HepG2 (cell line): Measurements from ENCODE around the gene XKR7. TPM values are rescaled to one million over a fixed set of nuclear protein-coding genes. Genes with fewer than 3 reads are reported as not detected.

ENCODE experiments used
- MEIS2 ChIP-seq: sonication (generic); formaldehyde crosslinking; IDR thresholded peaks from 2 replicates; pipeline ENCODE4 v1.9.0; 2021; ENCODE audit warnings: mild to moderate bottlenecking, missing genetic modification reagents
- MYC ChIP-seq: sonication (generic); formaldehyde crosslinking; IDR thresholded peaks from 2 replicates; pipeline ENCODE4 v1.9.0; 2021; ENCODE audit warnings: missing genetic modification reagents, borderline replicate concordance
- PCBP1 ChIP-seq: fragments of 200-400 bp; formaldehyde crosslinking; IDR thresholded peaks from 2 replicates; pipeline ENCODE4 v1.6.1; 2017; ENCODE audit warnings: mild to moderate bottlenecking, low read depth, low read length, borderline replicate concordance
- TCF7 ChIP-seq: sonication (generic); IDR thresholded peaks from 2 replicates; pipeline ENCODE4 v1.6.1; 2016; ENCODE audit warnings: antibody characterized with exemption, low read depth
- ZFY ChIP-seq: sonication (generic); formaldehyde crosslinking; IDR thresholded peaks from 2 replicates; pipeline ENCODE4 v1.4.0; 2020; ENCODE audit warnings: missing genetic modification reagents
- ZNF235 ChIP-seq: sonication (generic); formaldehyde crosslinking; IDR thresholded peaks from 2 replicates; pipeline ENCODE4 v1.8.1; 2023; ENCODE audit warnings: mild to moderate bottlenecking, missing genetic modification reagents, borderline replicate concordance
- ZNF274 ChIP-seq: sonication (generic); formaldehyde crosslinking; IDR thresholded peaks from 2 replicates; pipeline ENCODE4 v1.5.1; 2020; ENCODE audit warnings: mild to moderate bottlenecking, missing genetic modification reagents
- ZNF607 ChIP-seq: sonication (generic); formaldehyde crosslinking; IDR thresholded peaks from 2 replicates; pipeline ENCODE4 v1.5.1; 2020; ENCODE audit warnings: missing genetic modification reagents, mild to moderate bottlenecking, borderline replicate concordance
- ZNF883 ChIP-seq: sonication (generic); formaldehyde crosslinking; IDR thresholded peaks from 2 replicates; pipeline ENCODE4 v1.5.1; 2020; ENCODE audit warnings: mild to moderate bottlenecking, missing genetic modification reagents; ENCODE audit errors: not compliant biosample characterization
- ZNF891 ChIP-seq: sonication (generic); formaldehyde crosslinking; IDR thresholded peaks from 2 replicates; pipeline ENCODE4 v1.5.0; 2020; ENCODE audit warnings: mild to moderate bottlenecking, missing genetic modification reagents
- polyA plus RNA-seq, 8 experiments: library from polyadenylated mRNA; depleted of rRNA in 3 of 8; stranded (reverse) in 7 of 8; unstranded in 1 of 8; fragments of >200 nt; fragmentation: Illumina TruSeq in 4 of 8; extraction: Trizol in 4 of 8; gene quantifications; 2 replicates each; pipeline versions ENCODE4 v1.2.1 to v1.2.3, GENCODE V29; 2011 to 2016; ENCODE audit warnings: low read depth in 4 of 8, missing spikeins in 1 of 8, mixed read lengths in 1 of 8; ENCODE audit not compliant: insufficient read depth in 1 of 8
- total RNA-seq, 5 experiments: library from RNA; depleted of rRNA; stranded (reverse); fragments of >200 nt; fragmentation: Illumina TruSeq; extraction: Trizol; gene quantifications; 2 replicates each; pipeline ENCODE4 v1.2.3, GENCODE V29; 2016; ENCODE audit warnings: low read depth in 1 of 5
- TF ChIP-seq, protein P1 (sequence below): sonication (generic); formaldehyde crosslinking; IDR thresholded peaks from 2 replicates; pipeline ENCODE4 v1.4.0; 2020; ENCODE audit warnings: mild to moderate bottlenecking, low read depth, missing genetic modification reagents
- TF ChIP-seq, protein P2 (sequence below): sonication (generic); formaldehyde crosslinking; IDR thresholded peaks from 2 replicates; pipeline ENCODE4 v1.4.0; 2020; ENCODE audit warnings: missing genetic modification reagents
- TF ChIP-seq, protein P3 (sequence below): sonication (generic); formaldehyde crosslinking; IDR thresholded peaks from 2 replicates; pipeline ENCODE4 v1.8.1; 2023; ENCODE audit warnings: mild to moderate bottlenecking, inconsistent platforms, moderate library complexity, missing genetic modification reagents, borderline replicate concordance
- TF ChIP-seq, protein P4 (sequence below): sonication (generic); formaldehyde crosslinking; IDR thresholded peaks from 2 replicates; pipeline ENCODE4 v1.5.0; 2020; ENCODE audit warnings: mild to moderate bottlenecking, missing genetic modification reagents
- TF ChIP-seq, protein P5 (sequence below): sonication (generic); formaldehyde crosslinking; IDR thresholded peaks from 2 replicates; pipeline ENCODE4 v1.4.0; 2020; ENCODE audit warnings: missing genetic modification reagents
- TF ChIP-seq, protein P6 (sequence below): sonication (generic); formaldehyde crosslinking; IDR thresholded peaks from 2 replicates; pipeline ENCODE4 v1.5.1; 2020; ENCODE audit warnings: mild to moderate bottlenecking, missing genetic modification reagents, borderline replicate concordance

Gene XKR7
- total and polyA plus RNA-seq, 2 of the 13 experiments (the other 11 are each of a cell fraction or from before 2014, with no cell fraction given) = not detected

DNA sequence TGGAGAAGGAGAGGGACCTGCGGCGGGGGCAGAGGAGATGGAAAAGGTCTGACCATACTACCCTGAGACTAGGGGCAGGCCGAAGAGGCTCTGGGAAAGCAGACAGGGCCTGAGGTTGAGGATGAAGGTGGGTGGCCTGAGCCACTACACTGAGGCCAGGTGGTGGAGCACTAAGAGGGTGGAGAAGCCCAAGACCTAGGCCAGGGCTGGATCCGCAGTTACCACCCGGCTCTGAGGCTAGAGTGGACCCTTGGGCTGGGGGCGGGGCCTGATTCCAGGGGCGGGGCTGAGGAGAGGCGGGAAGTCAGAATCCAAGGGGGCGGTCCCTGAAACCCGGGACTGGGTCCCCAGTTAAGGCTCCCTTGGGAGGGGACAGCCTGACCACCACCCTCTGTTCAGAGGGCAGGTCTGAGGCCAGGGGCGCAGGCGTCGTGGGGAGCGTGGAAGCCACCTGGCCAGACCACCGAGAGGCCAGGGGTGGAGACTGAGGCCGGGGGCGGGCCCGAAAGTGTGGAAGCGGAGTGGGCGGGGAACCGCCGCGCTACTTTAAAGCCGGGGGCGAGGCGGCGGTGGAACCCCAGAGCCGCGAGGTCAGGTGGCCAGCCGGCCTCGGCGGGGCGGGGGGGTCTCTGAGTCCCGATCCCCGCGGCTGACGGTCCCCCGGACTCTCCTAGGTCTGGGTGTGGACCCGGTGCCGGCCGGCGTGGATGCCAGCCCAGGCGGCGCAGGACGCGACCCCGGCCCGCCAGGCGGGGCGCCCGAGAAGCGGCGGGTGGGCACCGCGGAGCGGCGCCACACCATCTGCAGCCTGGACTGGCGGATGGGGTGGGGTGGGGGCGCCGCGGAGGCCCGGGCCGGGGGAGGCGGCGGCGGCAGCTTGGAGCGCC is 50.6 kb downstream of the XKR7 start (continued):
- TF ChIP-seq, protein P1, sequence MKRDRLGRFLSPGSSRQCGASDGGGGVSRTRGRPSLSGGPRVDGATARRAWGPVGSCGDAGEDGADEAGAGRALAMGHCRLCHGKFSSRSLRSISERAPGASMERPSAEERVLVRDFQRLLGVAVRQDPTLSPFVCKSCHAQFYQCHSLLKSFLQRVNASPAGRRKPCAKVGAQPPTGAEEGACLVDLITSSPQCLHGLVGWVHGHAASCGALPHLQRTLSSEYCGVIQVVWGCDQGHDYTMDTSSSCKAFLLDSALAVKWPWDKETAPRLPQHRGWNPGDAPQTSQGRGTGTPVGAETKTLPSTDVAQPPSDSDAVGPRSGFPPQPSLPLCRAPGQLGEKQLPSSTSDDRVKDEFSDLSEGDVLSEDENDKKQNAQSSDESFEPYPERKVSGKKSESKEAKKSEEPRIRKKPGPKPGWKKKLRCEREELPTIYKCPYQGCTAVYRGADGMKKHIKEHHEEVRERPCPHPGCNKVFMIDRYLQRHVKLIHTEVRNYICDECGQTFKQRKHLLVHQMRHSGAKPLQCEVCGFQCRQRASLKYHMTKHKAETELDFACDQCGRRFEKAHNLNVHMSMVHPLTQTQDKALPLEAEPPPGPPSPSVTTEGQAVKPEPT = peak; percentile 46; the same call in 1 of the 2 replicates
- TF ChIP-seq, protein P2, sequence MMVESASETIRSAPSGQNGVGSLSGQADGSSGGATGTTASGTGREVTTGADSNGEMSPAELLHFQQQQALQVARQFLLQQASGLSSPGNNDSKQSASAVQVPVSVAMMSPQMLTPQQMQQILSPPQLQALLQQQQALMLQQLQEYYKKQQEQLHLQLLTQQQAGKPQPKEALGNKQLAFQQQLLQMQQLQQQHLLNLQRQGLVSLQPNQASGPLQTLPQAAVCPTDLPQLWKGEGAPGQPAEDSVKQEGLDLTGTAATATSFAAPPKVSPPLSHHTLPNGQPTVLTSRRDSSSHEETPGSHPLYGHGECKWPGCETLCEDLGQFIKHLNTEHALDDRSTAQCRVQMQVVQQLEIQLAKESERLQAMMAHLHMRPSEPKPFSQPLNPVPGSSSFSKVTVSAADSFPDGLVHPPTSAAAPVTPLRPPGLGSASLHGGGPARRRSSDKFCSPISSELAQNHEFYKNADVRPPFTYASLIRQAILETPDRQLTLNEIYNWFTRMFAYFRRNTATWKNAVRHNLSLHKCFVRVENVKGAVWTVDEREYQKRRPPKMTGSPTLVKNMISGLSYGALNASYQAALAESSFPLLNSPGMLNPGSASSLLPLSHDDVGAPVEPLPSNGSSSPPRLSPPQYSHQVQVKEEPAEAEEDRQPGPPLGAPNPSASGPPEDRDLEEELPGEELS (CRISPR knock-in tag) = 0 out of 2 replicates have a peak, but pooled peaks have one; percentile 10
- TF ChIP-seq ZNF235 (CRISPR knock-in tag) (no peak), MYC (CRISPR knock-in tag) (peak; percentile 21), ZNF891 (CRISPR knock-in tag) (peak; percentile 71; the same call in 1 of the 2 replicates), ZNF607 (CRISPR knock-in tag) (no peak), ZFY (CRISPR knock-in tag) (peak; percentile 41), ZNF883 (CRISPR knock-in tag) (peak; percentile 47), TCF7 (no peak), ZNF274 (peak; percentile 53; the same call in 1 of the 2 replicates), PCBP1 (0 out of 2 replicates have a peak, but pooled peaks have one; percentile 25), MEIS2 (CRISPR knock-in tag) (peak; percentile 8; the same call in 1 of the 2 replicates)
- TF ChIP-seq, protein P3, sequence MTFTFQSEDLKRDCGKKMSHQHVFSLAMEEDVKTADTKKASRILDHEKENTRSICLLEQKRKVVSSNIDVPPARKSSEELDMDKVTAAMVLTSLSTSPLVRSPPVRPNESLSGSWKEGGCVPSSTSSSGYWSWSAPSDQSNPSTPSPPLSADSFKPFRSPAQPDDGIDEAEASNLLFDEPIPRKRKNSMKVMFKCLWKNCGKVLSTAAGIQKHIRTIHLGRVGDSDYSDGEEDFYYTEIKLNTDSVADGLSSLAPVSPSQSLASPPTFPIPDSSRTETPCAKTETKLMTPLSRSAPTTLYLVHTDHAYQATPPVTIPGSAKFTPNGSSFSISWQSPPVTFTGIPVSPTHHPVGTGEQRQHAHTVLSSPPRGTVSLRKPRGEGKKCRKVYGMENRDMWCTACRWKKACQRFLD = 0 out of 2 replicates have a peak, but pooled peaks have one; percentile 48
- TF ChIP-seq, protein P4, sequence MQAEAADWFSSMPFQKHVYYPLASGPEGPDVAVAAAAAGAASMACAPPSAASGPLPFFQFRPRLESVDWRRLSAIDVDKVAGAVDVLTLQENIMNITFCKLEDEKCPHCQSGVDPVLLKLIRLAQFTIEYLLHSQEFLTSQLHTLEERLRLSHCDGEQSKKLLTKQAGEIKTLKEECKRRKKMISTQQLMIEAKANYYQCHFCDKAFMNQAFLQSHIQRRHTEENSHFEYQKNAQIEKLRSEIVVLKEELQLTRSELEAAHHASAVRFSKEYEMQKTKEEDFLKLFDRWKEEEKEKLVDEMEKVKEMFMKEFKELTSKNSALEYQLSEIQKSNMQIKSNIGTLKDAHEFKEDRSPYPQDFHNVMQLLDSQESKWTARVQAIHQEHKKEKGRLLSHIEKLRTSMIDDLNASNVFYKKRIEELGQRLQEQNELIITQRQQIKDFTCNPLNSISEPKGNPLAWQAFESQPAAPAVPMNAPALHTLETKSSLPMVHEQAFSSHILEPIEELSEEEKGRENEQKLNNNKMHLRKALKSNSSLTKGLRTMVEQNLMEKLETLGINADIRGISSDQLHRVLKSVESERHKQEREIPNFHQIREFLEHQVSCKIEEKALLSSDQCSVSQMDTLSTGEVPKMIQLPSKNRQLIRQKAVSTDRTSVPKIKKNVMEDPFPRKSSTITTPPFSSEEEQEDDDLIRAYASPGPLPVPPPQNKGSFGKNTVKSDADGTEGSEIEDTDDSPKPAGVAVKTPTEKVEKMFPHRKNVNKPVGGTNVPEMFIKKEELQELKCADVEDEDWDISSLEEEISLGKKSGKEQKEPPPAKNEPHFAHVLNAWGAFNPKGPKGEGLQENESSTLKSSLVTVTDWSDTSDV = 0 out of 2 replicates have a peak, but pooled peaks have one; percentile 66
- TF ChIP-seq, protein P5, sequence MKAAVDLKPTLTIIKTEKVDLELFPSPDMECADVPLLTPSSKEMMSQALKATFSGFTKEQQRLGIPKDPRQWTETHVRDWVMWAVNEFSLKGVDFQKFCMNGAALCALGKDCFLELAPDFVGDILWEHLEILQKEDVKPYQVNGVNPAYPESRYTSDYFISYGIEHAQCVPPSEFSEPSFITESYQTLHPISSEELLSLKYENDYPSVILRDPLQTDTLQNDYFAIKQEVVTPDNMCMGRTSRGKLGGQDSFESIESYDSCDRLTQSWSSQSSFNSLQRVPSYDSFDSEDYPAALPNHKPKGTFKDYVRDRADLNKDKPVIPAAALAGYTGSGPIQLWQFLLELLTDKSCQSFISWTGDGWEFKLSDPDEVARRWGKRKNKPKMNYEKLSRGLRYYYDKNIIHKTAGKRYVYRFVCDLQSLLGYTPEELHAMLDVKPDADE (CRISPR knock-in tag) = no peak
- TF ChIP-seq, protein P6, sequence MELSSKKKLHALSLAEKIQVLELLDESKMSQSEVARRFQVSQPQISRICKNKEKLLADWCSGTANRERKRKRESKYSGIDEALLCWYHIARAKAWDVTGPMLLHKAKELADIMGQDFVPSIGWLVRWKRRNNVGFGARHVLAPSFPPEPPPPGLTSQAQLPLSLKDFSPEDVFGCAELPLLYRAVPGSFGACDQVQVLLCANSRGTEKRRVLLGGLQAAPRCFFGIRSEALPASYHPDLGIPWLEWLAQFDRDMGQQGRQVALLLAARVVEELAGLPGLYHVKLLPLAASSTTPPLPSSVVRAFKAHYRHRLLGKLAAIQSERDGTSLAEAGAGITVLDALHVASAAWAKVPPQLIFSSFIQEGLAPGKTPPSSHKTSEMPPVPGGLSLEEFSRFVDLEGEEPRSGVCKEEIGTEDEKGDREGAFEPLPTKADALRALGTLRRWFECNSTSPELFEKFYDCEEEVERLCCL = no peak; the same call in 1 of the 2 replicates
